TTC549 (cell line): ENCODE results near the gene GLRX5.

ENCODE experiments used
- FAIRE-seq: peaks from 2 replicates; lab custom pipeline; 2012; peaks lifted over from hg19 to GRCh38; lab: Jason Lieb, UNC

The GLRX5 gene

GRCh38 chr14:95536036-95536593 is 1.3 kb downstream of the GLRX5 start:
- no peak for FAIRE-seq

- no peak for FAIRE-seq
These were observed 1.8 kb downstream of the GLRX5 start for GRCh38 chr14:95536671-95537070.

GRCh38 chr14:95537298-95538089 is 2.6 kb downstream of the GLRX5 start:
- FAIRE-seq, result no peak

- no peak for FAIRE-seq
These were observed 4.1 kb downstream of the GLRX5 start for GRCh38 chr14:95538801-95539509.

GRCh38 chr14:95540236-95540855 is 5.5 kb downstream of the GLRX5 start:
- FAIRE-seq, result no peak

- no peak for FAIRE-seq
These were observed 6.5 kb downstream of the GLRX5 start for GRCh38 chr14:95541346-95541745.

GRCh38 chr14:95541932-95542930 is 7.4 kb downstream of the GLRX5 start:
- FAIRE-seq, result no peak

- FAIRE-seq, result no peak
These were observed 8.2 kb downstream of the GLRX5 start for GRCh38 chr14:95543021-95543420.

- FAIRE-seq, result no peak
These were observed 9.7 kb downstream of the GLRX5 start for GRCh38 chr14:95544588-95544987.

- no peak for FAIRE-seq
These were observed 10.8 kb downstream of the GLRX5 start for GRCh38 chr14:95545515-95546168.

- no peak for FAIRE-seq
These were observed 12.4 kb downstream of the GLRX5 start for GRCh38 chr14:95547272-95547625.

- no peak for FAIRE-seq
These were observed 12.9 kb downstream of the GLRX5 start for GRCh38 chr14:95547626-95548327.

GRCh38 chr14:95548328-95548929 is 13.6 kb downstream of the GLRX5 start:
- no peak for FAIRE-seq

GRCh38 chr14:95549656-95550585 is 15.1 kb downstream of the GLRX5 start:
- no peak for FAIRE-seq

- FAIRE-seq, result no peak
These were observed 16.6 kb downstream of the GLRX5 start for GRCh38 chr14:95551435-95551834.

GRCh38 chr14:95553141-95553540 is 18.3 kb downstream of the GLRX5 start:
- no peak for FAIRE-seq

- no peak for FAIRE-seq
These were observed 20.2 kb downstream of the GLRX5 start for GRCh38 chr14:95555053-95555452.

GRCh38 chr14:95557291-95557690 is 22.4 kb downstream of the GLRX5 start:
- FAIRE-seq, result no peak

- no peak for FAIRE-seq
These were observed 23.0 kb downstream of the GLRX5 start for GRCh38 chr14:95557832-95558231.
